Activated T-helper 1 cell treated with anti-CD3 and anti-CD28 coated beads, Interleukin-12 subunit alpha, Interleukin-12 subunit beta, Interleukin-2, Interleukin-4 antibody, amounts not matched to agents 30 ng/mL and 10 ng/mL and 1 ng/mL, durations not matched to agents 14 hours and 24 hours and 36 hours (primary cell): ENCODE results near the gene NLK. TPM values are rescaled to one million over a fixed set of nuclear protein-coding genes. Genes with fewer than 3 reads are reported as not detected.

Source experiments
- DNase-seq: peaks from one replicate; pipeline ENCODE4 v3.0.0; 2021; ENCODE audit warnings: low spot score
- H3K27ac Mint-ChIP-seq: one replicate; pipeline ENCODE4 v1.8.0; 2021; ENCODE audit warnings: mild to moderate bottlenecking, mixed read lengths
- H3K27me3 Mint-ChIP-seq: one replicate; pipeline ENCODE4 v1.8.0; 2022; ENCODE audit warnings: mild to moderate bottlenecking, moderate library complexity, mixed read lengths; ENCODE audit not compliant: insufficient read depth
- H3K36me3 Mint-ChIP-seq: one replicate; pipeline ENCODE4 v1.8.0; 2021; ENCODE audit warnings: low read depth, mixed read lengths
- H3K4me1 Mint-ChIP-seq: one replicate; pipeline ENCODE4 v1.8.0; 2021; ENCODE audit warnings: low read depth, mixed read lengths
- H3K4me3 Mint-ChIP-seq: one replicate; pipeline ENCODE4 v1.8.0; 2021; ENCODE audit warnings: mild to moderate bottlenecking, moderate library complexity, mixed read lengths
- H3K9me3 Mint-ChIP-seq: one replicate; pipeline ENCODE4 v1.8.0; 2021; ENCODE audit warnings: mixed read lengths
- intact Hi-C: fragments of 100-400 bp; cut with micrococcal nuclease; formaldehyde crosslinking; loops from one replicate; pipeline ENCODE4 v1.15.1; 2024
- total RNA-seq: library from RNA; stranded (reverse); gene quantifications from 2 replicates; pipeline ENCODE4 v1.2.3, GENCODE V29; 2022

The NLK gene
- total RNA-seq, 1 donor from 2014 or later: 13.6 TPM

- no peaks in the 10 kb centered on the region for H3K27me3 Mint-ChIP-seq
- intact Hi-C loops: no loop called here
- H3K9me3 Mint-ChIP-seq: no peaks in the 10 kb centered on the region
- no peak overlapping the region for H3K4me3 Mint-ChIP-seq
- H3K27ac Mint-ChIP-seq: no peak overlapping the region
- peaks cover 10% of the 10 kb centered on the region for H3K4me1 Mint-ChIP-seq
- peaks cover 2% of the 10 kb centered on the region for H3K36me3 Mint-ChIP-seq
- DNase-seq: no peak
Measured at GRCh38 chr17:28110184-28110583, 67.7 kb downstream of the NLK start.

DNA sequence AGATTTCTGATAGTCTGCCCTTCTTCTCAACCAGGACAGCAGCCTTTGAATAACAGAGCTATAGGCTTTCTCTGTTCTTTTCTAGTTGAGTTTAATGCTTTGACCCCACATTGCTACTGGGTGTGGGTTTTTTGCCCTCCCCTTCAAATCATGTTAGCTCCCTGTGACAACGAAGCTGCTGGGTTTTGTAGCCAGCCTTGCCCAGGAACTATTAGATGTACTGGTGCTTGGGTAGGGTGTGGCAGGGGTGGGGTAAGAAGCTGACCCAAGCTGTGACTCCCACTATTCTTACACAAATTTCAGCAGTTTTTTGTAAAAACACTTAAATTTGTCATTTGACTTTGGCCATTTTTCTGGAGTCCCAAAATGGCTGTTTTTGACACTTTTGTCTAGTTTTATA is 69.7 kb downstream of the NLK start:
- Mint-ChIP-seq H3K9me3 (no peaks in the 10 kb centered on the region), H3K4me3 (no peak overlapping the region)
- intact Hi-C loops: no loop called here

DNA sequence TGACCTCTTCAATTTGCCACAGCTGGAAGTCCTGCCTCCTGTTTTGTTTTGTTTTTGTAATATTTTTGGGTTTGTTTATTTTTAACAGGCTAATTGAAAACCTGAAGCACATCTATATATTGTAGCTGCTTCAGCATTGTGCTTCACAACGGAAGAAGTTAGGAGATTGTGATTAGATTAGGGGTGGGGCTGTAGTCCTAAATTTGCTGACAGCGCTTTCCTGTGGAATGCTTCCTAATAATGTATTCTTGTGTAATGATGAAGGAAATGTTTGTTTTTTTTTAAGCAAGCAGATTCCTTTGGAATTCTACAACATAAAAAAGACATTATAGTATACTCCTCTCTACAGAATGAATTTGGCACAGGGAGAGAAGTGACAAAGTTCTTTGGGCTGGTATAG is 70.1 kb downstream of the NLK start:
- H3K27me3 Mint-ChIP-seq: no peaks in the 10 kb centered on the region
- H3K27ac Mint-ChIP-seq: no peak overlapping the region
- peaks cover 2% of the 10 kb centered on the region for H3K36me3 Mint-ChIP-seq
- intact Hi-C loops: no loop called here
- no peaks in the 10 kb centered on the region for H3K9me3 Mint-ChIP-seq
- no peak overlapping the region for H3K4me3 Mint-ChIP-seq
- no peak for DNase-seq
- H3K4me1 Mint-ChIP-seq: peaks cover 23% of the 10 kb centered on the region

More for the DNA sequence above, 69.7 kb downstream of the NLK start:
- Mint-ChIP-seq H3K27ac (no peak overlapping the region), H3K4me1 (peaks cover 18% of the 10 kb centered on the region), H3K27me3 (no peaks in the 10 kb centered on the region), H3K36me3 (peaks cover 2% of the 10 kb centered on the region)
- DNase-seq: no peak

GRCh38 chr17:28113269-28113668 is 70.8 kb downstream of the NLK start:
- Mint-ChIP-seq H3K4me3 (no peak overlapping the region), H3K4me1 (peaks cover 28% of the 10 kb centered on the region), H3K36me3 (peaks cover 2% of the 10 kb centered on the region), H3K27ac (no peak overlapping the region), H3K9me3 (no peaks in the 10 kb centered on the region), H3K27me3 (no peaks in the 10 kb centered on the region)
- no peak for DNase-seq
- intact Hi-C loops: no loop called here

GRCh38 chr17:28115046-28115445 is 72.6 kb downstream of the NLK start:
- Mint-ChIP-seq H3K27me3 (no peaks in the 10 kb centered on the region), H3K4me3 (no peak overlapping the region), H3K27ac (no peak overlapping the region), H3K4me1 (peaks cover 43% of the 10 kb centered on the region), H3K36me3 (peaks cover 2% of the 10 kb centered on the region), H3K9me3 (no peaks in the 10 kb centered on the region)
- DNase-seq: no peak
- intact Hi-C loops: loop anchor here (5.0 kb wide), 1 partner anchor 68 kb away; no protein-coding TSS in a partner anchor

- H3K27me3 Mint-ChIP-seq: no peaks in the 10 kb centered on the region
- peaks cover 43% of the 10 kb centered on the region for H3K4me1 Mint-ChIP-seq
- H3K36me3 Mint-ChIP-seq: peaks cover 4% of the 10 kb centered on the region
- H3K4me3 Mint-ChIP-seq: no peak overlapping the region
- no peak overlapping the region for H3K27ac Mint-ChIP-seq
- H3K9me3 Mint-ChIP-seq: no peaks in the 10 kb centered on the region
- intact Hi-C loops: loop anchor here (5.0 kb wide), 1 partner anchor 70 kb away; no protein-coding TSS in a partner anchor
- no peak for DNase-seq
Measured at GRCh38 chr17:28117304-28117703, 74.8 kb downstream of the NLK start.

DNA sequence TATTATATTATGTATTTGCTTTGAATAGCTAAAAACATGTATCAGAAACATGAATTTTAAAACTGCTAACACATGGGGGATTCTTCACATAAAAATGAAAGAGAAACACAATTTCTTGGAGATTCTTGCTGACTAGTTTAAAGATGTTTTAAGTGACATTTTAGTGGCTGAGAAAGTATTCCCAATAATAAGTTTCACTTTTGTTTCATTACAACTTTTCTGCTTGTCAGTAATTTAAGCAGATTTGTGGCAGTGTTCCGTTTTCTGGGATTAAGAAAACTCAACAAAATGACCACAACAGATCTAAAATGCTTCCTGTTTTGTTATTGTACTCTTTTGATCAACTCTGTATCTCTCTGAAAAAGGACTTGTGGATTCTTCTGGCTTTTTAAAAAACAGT is 75.9 kb downstream of the NLK start:
- no peaks in the 10 kb centered on the region for H3K9me3 Mint-ChIP-seq
- no peak for DNase-seq
- H3K27ac Mint-ChIP-seq: peak overlapping the region; percentile 36
- peak overlapping the region; percentile 59 for H3K4me3 Mint-ChIP-seq
- peaks cover 8% of the 10 kb centered on the region for H3K36me3 Mint-ChIP-seq
- peaks cover 43% of the 10 kb centered on the region for H3K4me1 Mint-ChIP-seq
- intact Hi-C loops: loop anchor here (5.0 kb wide), 1 partner anchor 71 kb away; no protein-coding TSS in a partner anchor
- H3K27me3 Mint-ChIP-seq: no peaks in the 10 kb centered on the region

DNA sequence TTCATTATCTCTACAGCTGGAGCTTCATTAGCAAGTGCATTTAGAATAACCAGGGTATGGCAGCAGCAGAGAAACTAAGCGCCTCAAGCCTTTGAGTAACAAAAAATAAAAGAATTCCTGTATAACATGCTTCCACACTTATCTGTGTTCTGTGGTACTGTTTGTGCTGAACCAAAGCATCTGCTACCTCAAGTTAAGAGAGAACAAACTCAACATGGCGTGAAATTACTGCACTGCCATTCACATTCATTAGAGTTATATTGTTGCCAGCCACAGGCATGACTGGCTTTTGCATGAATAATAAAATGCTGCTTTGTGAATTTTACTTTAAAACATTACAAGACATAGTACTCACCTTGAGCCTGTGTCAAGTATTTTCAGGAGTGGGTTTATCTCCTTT is 76.6 kb downstream of the NLK start:
- intact Hi-C loops: loop anchor here (5.0 kb wide), 1 partner anchor 72 kb away; no protein-coding TSS in a partner anchor
- Mint-ChIP-seq H3K27ac (peak overlapping the region; percentile 23), H3K27me3 (no peaks in the 10 kb centered on the region), H3K4me1 (peaks cover 43% of the 10 kb centered on the region), H3K4me3 (no peak overlapping the region), H3K36me3 (peaks cover 10% of the 10 kb centered on the region), H3K9me3 (no peaks in the 10 kb centered on the region)
- no peak for DNase-seq

- H3K4me3 Mint-ChIP-seq: no peak overlapping the region
- peaks cover 40% of the 10 kb centered on the region for H3K4me1 Mint-ChIP-seq
- H3K36me3 Mint-ChIP-seq: peaks cover 10% of the 10 kb centered on the region
- intact Hi-C loops: loop anchor here (5.0 kb wide), 1 partner anchor 72 kb away; no protein-coding TSS in a partner anchor
- peak overlapping the region; percentile 23 for H3K27ac Mint-ChIP-seq
- no peak for DNase-seq
- no peaks in the 10 kb centered on the region for H3K27me3 Mint-ChIP-seq
- no peaks in the 10 kb centered on the region for H3K9me3 Mint-ChIP-seq
Measured at GRCh38 chr17:28119560-28119959, 77.1 kb downstream of the NLK start.

- peaks cover 10% of the 10 kb centered on the region for H3K36me3 Mint-ChIP-seq
- no peak for DNase-seq
- H3K4me1 Mint-ChIP-seq: peaks cover 31% of the 10 kb centered on the region
- H3K4me3 Mint-ChIP-seq: no peak overlapping the region
- H3K9me3 Mint-ChIP-seq: no peaks in the 10 kb centered on the region
- no peak overlapping the region for H3K27ac Mint-ChIP-seq
- intact Hi-C loops: no loop called here
- no peaks in the 10 kb centered on the region for H3K27me3 Mint-ChIP-seq
Measured at GRCh38 chr17:28120766-28121165, 78.3 kb downstream of the NLK start.

DNA sequence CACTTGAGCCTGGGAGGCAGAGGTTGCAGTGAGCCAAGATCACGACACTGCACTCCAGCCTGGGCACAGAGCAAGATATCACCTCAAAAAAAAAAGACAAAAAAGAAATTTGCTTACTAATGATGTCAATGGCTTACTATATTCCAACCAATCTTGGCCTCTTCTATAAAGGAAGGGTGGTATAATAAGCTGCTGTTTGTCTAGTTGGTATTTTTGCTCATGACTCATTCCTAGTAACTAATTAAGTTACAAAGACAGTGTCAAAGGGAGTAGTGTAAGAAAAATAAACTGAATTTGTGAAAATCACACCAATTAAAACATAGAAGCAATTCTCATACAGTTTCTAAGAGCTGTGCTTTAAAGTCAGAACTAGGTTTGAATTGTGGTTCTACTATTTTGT is 82.5 kb downstream of the NLK start:
- no peaks in the 10 kb centered on the region for H3K27me3 Mint-ChIP-seq
- DNase-seq: no peak
- no peak overlapping the region for H3K27ac Mint-ChIP-seq
- H3K4me3 Mint-ChIP-seq: no peak overlapping the region
- H3K4me1 Mint-ChIP-seq: no peaks in the 10 kb centered on the region
- H3K9me3 Mint-ChIP-seq: no peaks in the 10 kb centered on the region
- intact Hi-C loops: no loop called here
- peaks cover 10% of the 10 kb centered on the region for H3K36me3 Mint-ChIP-seq

GRCh38 chr17:28125526-28126378 is 83.3 kb downstream of the NLK start:
- Mint-ChIP-seq H3K4me3 (no peak overlapping the region), H3K9me3 (no peaks in the 10 kb centered on the region), H3K27me3 (no peaks in the 10 kb centered on the region), H3K27ac (no peak overlapping the region), H3K36me3 (peaks cover 10% of the 10 kb centered on the region), H3K4me1 (no peaks in the 10 kb centered on the region)
- intact Hi-C loops: no loop called here
- DNase-seq: no peak

GRCh38 chr17:28127196-28127595 is 84.7 kb downstream of the NLK start:
- Mint-ChIP-seq H3K36me3 (peaks cover 10% of the 10 kb centered on the region), H3K4me3 (no peak overlapping the region), H3K27me3 (no peaks in the 10 kb centered on the region), H3K9me3 (no peaks in the 10 kb centered on the region), H3K4me1 (no peaks in the 10 kb centered on the region), H3K27ac (no peak overlapping the region)
- no peak for DNase-seq
- intact Hi-C loops: no loop called here
